NCI-H2196 (cell line): ENCODE results near the gene NRIP1.
"Not testable (repeated sequence)": the region's sequence is repeated elsewhere in the genome, so short reads cannot be mapped to it uniquely, and the experiment has no call there.

Source experiments
- DNase-seq: peaks from one replicate; lab custom pipeline; 2025; ENCODE audit not compliant: unreplicated experiment; lab: John Stamatoyannopoulos, UW

The NRIP1 gene

GRCh38 chr21:15039607-15040299 is 25.0 kb downstream of the NRIP1 start:
- DNase-seq: no peak

DNA sequence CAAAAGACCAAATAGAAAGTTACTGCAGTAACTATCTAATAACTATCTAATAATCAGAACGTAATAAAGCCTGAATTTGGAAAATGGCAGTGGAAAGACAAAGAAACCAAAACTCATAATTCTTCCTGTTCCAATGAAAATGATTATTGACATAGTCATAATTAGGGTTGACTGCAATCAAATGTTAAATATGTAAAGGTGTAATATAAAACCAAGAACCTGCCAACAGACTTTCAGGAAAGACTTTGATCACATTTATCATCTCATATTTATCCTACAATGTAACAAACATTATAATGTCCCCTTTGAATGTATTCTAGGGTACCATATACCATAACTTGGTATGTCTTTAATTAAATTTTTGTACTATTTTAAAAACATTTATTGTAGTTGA is 26.9 kb downstream of the NRIP1 start:
- no peak for DNase-seq

DNA sequence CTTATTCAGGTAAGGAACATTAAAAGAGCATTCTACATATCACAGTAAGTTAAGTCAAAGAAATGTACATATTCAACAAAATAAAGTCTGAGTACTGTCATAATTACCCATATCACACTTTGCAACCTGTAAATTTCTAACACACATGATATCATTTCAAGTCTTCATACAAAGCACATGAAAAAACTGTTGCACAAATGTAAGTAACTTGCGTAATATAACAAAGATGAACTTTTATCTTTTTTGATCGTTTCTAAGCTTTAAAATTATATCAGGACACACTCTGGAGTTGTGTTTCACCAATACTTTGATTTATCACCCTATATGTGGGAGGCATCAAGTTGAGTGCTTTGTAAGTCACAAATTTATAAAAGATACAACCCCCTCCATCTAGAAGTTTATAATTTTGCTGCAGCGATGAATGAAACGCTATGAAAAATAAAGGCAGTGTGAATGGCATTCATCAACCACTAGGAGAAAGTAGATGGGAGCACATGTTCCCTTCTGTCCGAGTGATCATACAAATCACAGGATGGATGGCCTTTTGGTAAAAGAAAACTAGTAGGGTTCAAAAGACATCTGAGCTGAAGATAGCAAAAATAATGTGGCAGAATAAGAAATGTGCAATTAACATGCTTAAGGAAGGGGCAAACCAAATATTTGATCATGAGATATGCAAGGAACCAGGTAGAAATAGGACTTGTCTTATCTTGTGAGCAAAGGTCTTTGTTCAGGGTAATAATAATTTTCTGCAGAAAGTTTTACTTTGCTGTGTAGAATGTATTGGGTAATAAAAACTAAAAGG is 27.5 kb downstream of the NRIP1 start:
- DNase-seq: no peak

DNA sequence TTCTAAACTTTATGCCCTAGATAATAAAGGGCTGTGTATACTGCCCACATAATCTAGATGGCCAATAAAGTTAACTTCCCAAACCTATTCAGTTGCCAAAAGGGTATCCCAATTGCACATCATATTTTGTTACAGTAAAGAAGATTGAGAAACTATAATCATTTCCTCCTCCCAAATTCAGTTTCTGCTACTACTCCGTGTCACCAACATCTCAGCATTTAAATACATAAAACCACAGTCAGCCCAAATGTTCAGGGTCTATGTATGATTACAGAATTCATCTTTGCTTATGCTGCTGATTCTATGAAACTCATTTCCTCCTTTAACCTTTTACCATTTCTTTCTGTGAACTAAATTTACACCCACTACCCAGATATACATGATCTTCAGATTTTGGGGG is 28.6 kb downstream of the NRIP1 start:
- no peak for DNase-seq

GRCh38 chr21:15034126-15034853 is 30.5 kb downstream of the NRIP1 start:
- DNase-seq: no peak

- no peak for DNase-seq
Measured at GRCh38 chr21:15031790-15032357, 32.9 kb downstream of the NRIP1 start.

GRCh38 chr21:15031362-15031761 is 33.4 kb downstream of the NRIP1 start:
- not testable (repeated sequence) for DNase-seq

DNA sequence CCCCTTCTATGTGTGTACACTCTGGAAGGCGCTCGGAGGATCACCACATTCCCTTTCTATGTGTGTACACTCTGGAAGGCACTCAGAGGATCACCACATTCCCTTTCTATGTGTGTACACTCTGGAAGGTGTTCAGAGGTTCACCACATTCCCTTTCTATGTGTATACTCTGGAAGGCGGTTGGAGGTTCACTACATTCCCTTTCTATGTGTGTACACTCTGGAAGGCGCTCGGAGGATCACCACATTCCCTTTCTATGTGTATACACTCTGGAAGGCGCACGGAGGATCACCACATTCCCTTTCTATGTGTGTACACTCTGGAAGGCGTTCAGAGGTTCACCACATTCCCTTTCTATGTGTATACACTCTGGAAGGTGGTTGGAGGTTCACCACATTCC is 33.9 kb downstream of the NRIP1 start:
- not testable (repeated sequence) for DNase-seq

DNA sequence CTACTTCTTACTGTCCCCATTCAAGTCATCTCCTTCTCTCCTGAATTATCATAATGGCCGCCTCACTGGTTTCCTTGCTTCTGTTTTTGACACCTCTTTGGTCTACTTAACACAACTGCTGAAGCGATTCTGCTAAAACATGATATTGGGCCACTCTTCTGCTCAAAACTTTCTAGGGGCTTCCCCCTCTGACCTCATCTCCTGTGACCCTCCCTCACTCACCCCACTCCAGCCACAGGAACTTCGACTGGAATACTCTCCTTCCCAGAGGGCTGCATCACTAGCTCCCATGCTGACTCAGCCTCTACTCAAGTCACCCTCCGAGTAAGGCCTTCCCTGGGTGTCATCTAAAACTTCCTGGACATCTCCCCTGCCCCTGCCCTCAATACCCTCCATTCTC is 35.7 kb downstream of the NRIP1 start:
- DNase-seq: no peak

- DNase-seq: no peak
Measured at GRCh38 chr21:15028186-15028585, 36.6 kb downstream of the NRIP1 start.

- DNase-seq: no peak
Measured at GRCh38 chr21:15027056-15027455, 37.7 kb downstream of the NRIP1 start.

- DNase-seq: no peak
Measured at GRCh38 chr21:15026370-15026769, 38.4 kb downstream of the NRIP1 start.

DNA sequence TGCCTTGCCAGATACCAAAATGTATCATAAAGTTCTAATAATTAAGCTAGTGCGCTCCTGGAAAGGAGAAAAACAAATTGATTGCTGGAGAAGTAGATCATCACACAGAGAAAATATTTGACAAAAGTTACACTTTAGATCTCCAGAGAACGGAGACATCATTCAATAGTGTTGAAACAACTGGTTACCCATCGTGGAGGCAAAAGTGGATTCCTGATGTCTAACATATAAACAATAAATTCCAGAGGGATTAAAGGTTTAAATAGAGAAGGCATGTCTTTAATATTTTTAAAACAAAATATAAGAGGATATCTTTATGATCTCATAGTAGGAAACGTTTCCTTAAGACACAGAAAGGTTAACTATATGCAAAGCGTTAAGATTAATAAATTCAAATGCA is 41.0 kb downstream of the NRIP1 start:
- DNase-seq: no peak

GRCh38 chr21:15022608-15023261 is 42.1 kb downstream of the NRIP1 start:
- DNase-seq: no peak

DNA sequence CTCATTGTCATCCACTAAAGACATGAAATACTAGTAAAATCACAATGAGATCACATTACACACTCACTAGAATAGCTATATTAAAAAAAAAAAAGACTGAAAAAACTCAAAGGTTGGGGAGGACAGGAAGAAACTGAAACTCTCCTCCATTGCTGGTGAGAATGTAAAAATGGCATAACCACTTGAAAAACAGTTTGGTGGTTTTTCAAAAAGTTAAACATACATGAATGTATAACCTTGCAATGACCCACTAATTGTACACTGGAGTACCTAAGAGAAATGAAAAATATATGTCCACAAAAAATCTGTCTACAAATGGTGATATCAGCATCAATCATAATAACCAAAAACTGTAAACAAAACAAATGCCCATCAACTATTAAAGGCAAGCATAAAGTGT is 44.0 kb downstream of the NRIP1 start:
- DNase-seq: no peak

GRCh38 chr21:15018382-15018781 is 46.4 kb downstream of the NRIP1 start:
- no peak for DNase-seq

GRCh38 chr21:15015622-15016471 is 49.0 kb downstream of the NRIP1 start:
- DNase-seq: no peak

GRCh38 chr21:15014221-15014620 is 50.6 kb downstream of the NRIP1 start:
- no peak for DNase-seq

DNA sequence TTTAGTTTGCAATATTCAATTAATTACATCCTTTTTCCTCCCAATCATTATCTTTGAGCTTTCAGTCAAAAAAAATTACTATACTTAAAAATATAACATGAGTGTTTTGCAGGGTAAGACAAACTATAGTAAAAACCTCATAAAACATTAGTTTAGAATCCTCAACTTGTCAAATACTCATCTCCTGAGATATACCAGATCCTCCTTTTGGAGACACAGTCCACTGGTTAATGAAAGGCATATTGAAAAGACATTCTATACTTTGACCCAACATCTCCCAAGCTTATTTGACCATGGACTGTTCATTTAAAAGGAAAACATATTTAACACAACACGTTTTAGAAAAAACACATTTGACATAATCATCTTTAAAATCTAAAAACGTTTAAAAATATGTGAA is 52.8 kb downstream of the NRIP1 start:
- DNase-seq: no peak

- DNase-seq: no peak
Measured at GRCh38 chr21:15010645-15011044, 54.2 kb downstream of the NRIP1 start.
